ENCODE measurements around the gene P2RX5. TPM values are rescaled to one million over a fixed set of nuclear protein-coding genes. Genes with fewer than 3 reads are reported as not detected.

P2RX5 gene
- total and polyA plus RNA-seq, 2 donors (not counting 3 experiments of a cell fraction or from before 2014, with no cell fraction given) = 0.19 to 0.22 TPM

DNA sequence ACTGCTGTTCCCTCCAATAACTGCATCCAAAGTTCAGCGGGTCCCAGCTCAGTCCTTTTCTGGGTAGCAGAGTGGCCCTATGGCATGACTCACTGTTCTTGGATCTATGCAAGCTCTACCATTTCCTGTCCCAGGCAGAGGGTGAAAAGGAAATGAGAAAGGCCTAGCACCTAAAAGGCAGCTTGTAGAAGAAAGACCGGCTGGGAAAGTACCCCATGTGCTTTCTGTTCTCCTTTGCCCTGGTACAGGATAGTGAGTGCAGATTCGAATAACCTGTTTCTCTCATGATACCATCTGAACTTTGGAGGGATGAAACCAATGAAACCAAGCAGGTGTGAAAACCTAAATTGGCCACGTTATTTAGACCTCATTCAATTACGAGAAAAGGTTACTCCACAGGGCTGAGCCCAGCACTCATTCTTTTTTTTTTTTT lies 15.0 kb upstream of the P2RX5 start:
- dilution Hi-C loops (cut with MboI; ENCODE audit: extremely low pct_ligation_motif_present, low sequenced_read_pairs) = no loop called here
- Histone ChIP-seq H3K9me1 (replicated peaks; ENCODE audit: control insufficient read depth, extremely low read depth, insufficient read depth, low read length) (no peaks in the 10 kb centered on the region), H3K9ac (replicated peaks; ENCODE audit: extremely low read depth, insufficient read depth, low read length) (no peak overlapping the region), H3K27me3 (ENCODE audit: control insufficient read depth in 2 of 2, insufficient read depth in 2 of 2, low read length in 2 of 2) (no peaks in the 10 kb centered on the region), H4K20me1 (replicated peaks; ENCODE audit: control insufficient read depth, extremely low read depth, insufficient read depth, low read length) (no peaks in the 10 kb centered on the region), H3K4me1 (ENCODE audit: control insufficient read depth, extremely low read depth, insufficient read depth, low read length) (peaks cover 9% of the 10 kb centered on the region), H3K9me3 (replicated peaks; ENCODE audit: control insufficient read depth, insufficient read depth, low read length) (no peaks in the 10 kb centered on the region), H3K27ac (ENCODE audit: insufficient read depth, low read depth, low read length) (peak overlapping the region; percentile 12), H3K36me3 (ENCODE audit: control insufficient read depth in 2 of 2, extremely low read depth in 1 of 2, insufficient read depth in 2 of 2, low read length in 2 of 2) (peaks cover 0 to 9% of the 10 kb centered on the region in 2 experiments), H3K4me3 (replicated peaks in 1 of 3; ENCODE audit: insufficient read depth in 1 of 3, low read depth in 1 of 3, low read length in 3 of 3) (no peak overlapping the region), H3K79me2 (ENCODE audit: control insufficient read depth, insufficient read depth, low read length) (no peaks in the 10 kb centered on the region), H3K4me2 (ENCODE audit: insufficient read depth, low read length) (peak overlapping the region; percentile 21), H2AFZ (ENCODE audit: low read depth, low read length) (no peak overlapping the region)
- intact Hi-C loops (cut with micrococcal nuclease) = no loop called here
- FAIRE-seq = peak; percentile 97
- BruUV-seq (replicated peaks) = no TSS peak
- TF ChIP-seq GATA2 (IDR thresholded peaks at IDR 0.05; ENCODE audit: insufficient read depth, insufficient read length, low read depth, low read length) (no peak), POLR2A (IDR thresholded peaks at IDR 0.05; ENCODE audit: low read depth, low read length) (no peak), MYC (IDR thresholded peaks at IDR 0.05; ENCODE audit: low read depth, low read length) (no peak), JUN (IDR thresholded peaks at IDR 0.05; ENCODE audit: borderline replicate concordance, insufficient read depth, insufficient read length, low read depth) (peak; percentile 52), POLR2AphosphoS5 (IDR thresholded peaks at IDR 0.05; ENCODE audit: insufficient read depth, low read depth, low read length) (peak; percentile 22), EZH2 (IDR thresholded peaks at IDR 0.05; ENCODE audit: borderline replicate concordance, low read depth, low read length, severe bottlenecking) (no peak), FOS (IDR thresholded peaks at IDR 0.05; ENCODE audit: borderline replicate concordance, insufficient read depth, low read length) (peak; percentile 67)
- TF ChIP-seq, protein P1, sequence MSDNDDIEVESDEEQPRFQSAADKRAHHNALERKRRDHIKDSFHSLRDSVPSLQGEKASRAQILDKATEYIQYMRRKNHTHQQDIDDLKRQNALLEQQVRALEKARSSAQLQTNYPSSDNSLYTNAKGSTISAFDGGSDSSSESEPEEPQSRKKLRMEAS (IDR thresholded peaks at IDR 0.05; ENCODE audit: insufficient read depth, insufficient read length) = no peak
- TF ChIP-seq, protein P2, sequence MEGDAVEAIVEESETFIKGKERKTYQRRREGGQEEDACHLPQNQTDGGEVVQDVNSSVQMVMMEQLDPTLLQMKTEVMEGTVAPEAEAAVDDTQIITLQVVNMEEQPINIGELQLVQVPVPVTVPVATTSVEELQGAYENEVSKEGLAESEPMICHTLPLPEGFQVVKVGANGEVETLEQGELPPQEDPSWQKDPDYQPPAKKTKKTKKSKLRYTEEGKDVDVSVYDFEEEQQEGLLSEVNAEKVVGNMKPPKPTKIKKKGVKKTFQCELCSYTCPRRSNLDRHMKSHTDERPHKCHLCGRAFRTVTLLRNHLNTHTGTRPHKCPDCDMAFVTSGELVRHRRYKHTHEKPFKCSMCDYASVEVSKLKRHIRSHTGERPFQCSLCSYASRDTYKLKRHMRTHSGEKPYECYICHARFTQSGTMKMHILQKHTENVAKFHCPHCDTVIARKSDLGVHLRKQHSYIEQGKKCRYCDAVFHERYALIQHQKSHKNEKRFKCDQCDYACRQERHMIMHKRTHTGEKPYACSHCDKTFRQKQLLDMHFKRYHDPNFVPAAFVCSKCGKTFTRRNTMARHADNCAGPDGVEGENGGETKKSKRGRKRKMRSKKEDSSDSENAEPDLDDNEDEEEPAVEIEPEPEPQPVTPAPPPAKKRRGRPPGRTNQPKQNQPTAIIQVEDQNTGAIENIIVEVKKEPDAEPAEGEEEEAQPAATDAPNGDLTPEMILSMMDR (IDR thresholded peaks at IDR 0.05; ENCODE audit: extremely low read depth in 1 of 2, insufficient read depth in 1 of 2, low read depth in 1 of 2, low read length in 2 of 2) = no peak
- DNase-seq (ENCODE audit: low read depth, low spot score) = peak; percentile 64
- POLR2A ChIA-PET = interaction anchor here (1.1 kb wide), 1 partner anchor 43 kb away, joined by 3 read pairs; no protein-coding TSS in a partner anchor
- CTCF ChIA-PET = interaction anchor here (1.0 to 1.3 kb wide), 5 partner anchors 8 to 28 kb away, joined by 3 to 6 read pairs (median 3); no protein-coding TSS in a partner anchor

Measured in endothelial cell of umbilical vein (primary cell).